ENCODE measurements around the gene KCNC3.

The KCNC3 gene

GRCh38 chr19:50263176-50263575 lies 66.0 kb downstream of the KCNC3 start:
- TF ChIP-seq CTCF (conservative IDR thresholded peaks at IDR 0.05) (no peak), ZFX (IDR thresholded peaks at IDR 0.05) (no peak)
- H3K27ac ChIP-seq = no peak overlapping the region
